Measurements from ENCODE around the gene GPHN. TPM values are rescaled to one million over a fixed set of nuclear protein-coding genes. Genes with fewer than 3 reads are reported as not detected.

Gene GPHN
- total RNA-seq, 4 donors from 2014 or later = 16.7 to 34.8 (median 27.0) TPM

GRCh38 chr14:66972469-66972868 lies 464.5 kb downstream of the GPHN start:
- Histone ChIP-seq H3K9me3 (no peaks in the 10 kb centered on the region), H3K27me3 (no peaks in the 10 kb centered on the region), H3K4me3 (no peak overlapping the region), H3K36me3 (peaks cover 5% of the 10 kb centered on the region), H3K4me1 (no peaks in the 10 kb centered on the region), H3K27ac (no peak overlapping the region)
- no peak for DNase-seq (ENCODE audit: low spot score in 2 of 2)
- 95% methylated on average over 1 of the region's 1 CpG for WGBS
- no peak for TF ChIP-seq POLR2AphosphoS5 (IDR thresholded peaks at IDR 0.05)
- TF ChIP-seq, protein P1, sequence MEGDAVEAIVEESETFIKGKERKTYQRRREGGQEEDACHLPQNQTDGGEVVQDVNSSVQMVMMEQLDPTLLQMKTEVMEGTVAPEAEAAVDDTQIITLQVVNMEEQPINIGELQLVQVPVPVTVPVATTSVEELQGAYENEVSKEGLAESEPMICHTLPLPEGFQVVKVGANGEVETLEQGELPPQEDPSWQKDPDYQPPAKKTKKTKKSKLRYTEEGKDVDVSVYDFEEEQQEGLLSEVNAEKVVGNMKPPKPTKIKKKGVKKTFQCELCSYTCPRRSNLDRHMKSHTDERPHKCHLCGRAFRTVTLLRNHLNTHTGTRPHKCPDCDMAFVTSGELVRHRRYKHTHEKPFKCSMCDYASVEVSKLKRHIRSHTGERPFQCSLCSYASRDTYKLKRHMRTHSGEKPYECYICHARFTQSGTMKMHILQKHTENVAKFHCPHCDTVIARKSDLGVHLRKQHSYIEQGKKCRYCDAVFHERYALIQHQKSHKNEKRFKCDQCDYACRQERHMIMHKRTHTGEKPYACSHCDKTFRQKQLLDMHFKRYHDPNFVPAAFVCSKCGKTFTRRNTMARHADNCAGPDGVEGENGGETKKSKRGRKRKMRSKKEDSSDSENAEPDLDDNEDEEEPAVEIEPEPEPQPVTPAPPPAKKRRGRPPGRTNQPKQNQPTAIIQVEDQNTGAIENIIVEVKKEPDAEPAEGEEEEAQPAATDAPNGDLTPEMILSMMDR (IDR thresholded peaks at IDR 0.05) = no peak
- TF ChIP-seq POLR2A (IDR thresholded peaks at IDR 0.05) = no peak
- TF ChIP-seq EP300 (IDR thresholded peaks at IDR 0.05) = no peak

DNA sequence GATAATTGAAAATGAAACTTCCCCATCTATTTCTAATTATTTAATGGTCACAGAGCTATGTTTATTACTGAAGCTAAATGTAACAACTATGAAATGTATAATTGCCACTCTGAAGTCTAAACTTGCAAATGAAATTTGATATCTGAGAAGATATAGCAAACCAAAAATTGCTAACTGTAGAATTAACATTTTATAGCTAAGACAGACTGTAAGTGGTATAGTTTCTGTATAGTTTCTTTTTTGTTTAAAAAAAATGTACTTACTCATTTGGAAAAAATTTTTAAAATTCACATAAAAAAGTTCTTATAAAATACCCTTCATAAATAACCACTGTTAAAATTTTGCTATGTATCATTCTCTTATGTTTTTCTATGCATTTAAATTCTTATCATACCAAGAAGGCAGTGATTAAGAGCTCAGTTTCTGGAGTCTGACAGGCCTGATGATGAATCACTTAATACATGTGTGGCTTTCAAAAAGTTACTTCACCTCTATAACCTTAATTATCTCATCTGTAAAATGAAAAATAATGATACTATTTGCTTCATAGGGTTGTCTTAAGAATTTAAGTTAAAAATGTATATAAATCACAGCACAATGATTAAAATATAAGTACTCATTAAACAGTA lies 466.6 kb downstream of the GPHN start:
- Histone ChIP-seq H3K9me3 (no peaks in the 10 kb centered on the region), H3K4me3 (no peak overlapping the region), H3K27ac (no peak overlapping the region), H3K27me3 (no peaks in the 10 kb centered on the region), H3K4me1 (no peaks in the 10 kb centered on the region), H3K36me3 (peaks cover 5% of the 10 kb centered on the region)
- DNase-seq (ENCODE audit: low spot score in 2 of 2) = no peak
- TF ChIP-seq EP300 (IDR thresholded peaks at IDR 0.05) (no peak), POLR2AphosphoS5 (IDR thresholded peaks at IDR 0.05) (no peak), POLR2A (IDR thresholded peaks at IDR 0.05) (no peak)
- TF ChIP-seq, protein P1 (IDR thresholded peaks at IDR 0.05) = no peak

DNA sequence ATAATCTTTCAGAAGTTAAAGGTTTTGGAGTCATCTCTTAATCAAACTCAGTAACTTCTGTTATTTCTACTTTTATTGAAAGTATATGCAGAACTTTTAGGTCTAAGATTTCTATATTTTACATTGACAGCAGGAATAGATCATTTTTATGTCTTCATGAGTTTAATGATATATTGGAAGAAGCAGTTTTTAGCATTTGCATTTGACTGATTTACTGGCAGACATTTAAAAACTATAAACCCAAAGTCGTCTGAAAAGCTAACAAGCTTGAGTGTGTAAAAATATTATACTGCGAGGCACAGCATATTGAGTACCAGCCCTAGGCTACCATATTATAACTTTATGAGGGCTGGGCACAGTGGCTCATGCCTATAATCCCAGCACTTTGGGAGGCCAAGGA lies 467.3 kb downstream of the GPHN start:
- H3K27me3 ChIP-seq = no peaks in the 10 kb centered on the region
- no peak overlapping the region for H3K27ac ChIP-seq
- TF ChIP-seq, protein P1 (IDR thresholded peaks at IDR 0.05) = no peak
- TF ChIP-seq POLR2A (IDR thresholded peaks at IDR 0.05) (no peak), EP300 (IDR thresholded peaks at IDR 0.05) (no peak), POLR2AphosphoS5 (IDR thresholded peaks at IDR 0.05) (no peak)
- 84% methylated on average over 2 of the region's 2 CpGs for WGBS
- no peaks in the 10 kb centered on the region for H3K9me3 ChIP-seq
- no peaks in the 10 kb centered on the region for H3K4me1 ChIP-seq
- no peak overlapping the region for H3K4me3 ChIP-seq
- DNase-seq (ENCODE audit: low spot score in 2 of 2) = no peak
- H3K36me3 ChIP-seq = peaks cover 5% of the 10 kb centered on the region

DNA sequence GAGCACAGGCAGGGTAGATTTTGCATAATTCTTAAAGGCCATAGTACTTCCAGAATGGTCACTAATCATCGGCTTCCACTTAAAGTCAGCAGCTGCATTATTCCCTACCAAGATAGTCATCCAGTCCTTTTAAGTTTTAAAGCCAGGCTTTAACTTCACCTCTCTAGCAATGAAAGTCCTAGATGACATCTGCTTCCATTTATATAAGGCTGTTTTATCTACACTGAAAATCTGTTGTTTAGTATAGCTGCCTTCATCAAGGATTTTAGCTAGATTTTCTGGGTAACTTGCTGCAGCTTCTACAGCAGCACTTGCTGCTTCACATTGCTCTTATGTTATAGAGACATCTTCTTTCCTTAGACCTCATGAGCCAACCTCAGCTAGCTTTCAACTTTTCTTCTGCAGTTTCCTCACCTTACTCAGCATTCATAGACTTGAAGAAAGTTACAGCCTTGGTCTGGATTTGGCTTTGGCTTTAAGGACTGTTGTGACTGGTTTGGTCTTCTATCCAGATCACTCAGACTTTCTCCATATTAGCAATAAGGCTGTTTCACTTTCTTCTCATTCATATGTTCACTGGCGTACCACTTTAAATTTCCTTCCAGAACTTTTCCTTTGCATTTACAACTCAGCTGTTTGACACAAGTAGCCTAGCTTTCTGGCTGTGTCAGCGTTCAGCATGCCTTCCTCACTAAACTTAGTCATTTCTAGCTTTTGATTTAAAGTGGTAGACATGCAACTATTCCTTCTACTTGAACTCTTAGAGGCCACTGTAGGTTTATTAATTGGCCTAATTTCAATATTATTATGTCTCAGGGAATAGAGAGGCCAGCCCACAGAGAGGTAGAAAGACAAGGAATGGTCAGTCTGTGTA lies 471.4 kb downstream of the GPHN start:
- H3K36me3 ChIP-seq = no peaks in the 10 kb centered on the region
- WGBS = 74% methylated on average over 3 of the region's 3 CpGs
- TF ChIP-seq POLR2AphosphoS5 (IDR thresholded peaks at IDR 0.05) = no peak
- TF ChIP-seq POLR2A (IDR thresholded peaks at IDR 0.05) = no peak
- TF ChIP-seq EP300 (IDR thresholded peaks at IDR 0.05) = no peak
- TF ChIP-seq, protein P1 (IDR thresholded peaks at IDR 0.05) = no peak
- no peak overlapping the region for H3K27ac ChIP-seq
- DNase-seq (ENCODE audit: low spot score in 2 of 2) = no peak
- no peak overlapping the region for H3K4me3 ChIP-seq
- no peaks in the 10 kb centered on the region for H3K9me3 ChIP-seq
- no peaks in the 10 kb centered on the region for H3K27me3 ChIP-seq
- H3K4me1 ChIP-seq = no peaks in the 10 kb centered on the region

GRCh38 chr14:66982247-66982646 lies 474.3 kb downstream of the GPHN start:
- TF ChIP-seq, protein P1 (IDR thresholded peaks at IDR 0.05) = no peak
- TF ChIP-seq POLR2A (IDR thresholded peaks at IDR 0.05) = no peak
- no peak for TF ChIP-seq EP300 (IDR thresholded peaks at IDR 0.05)
- TF ChIP-seq POLR2AphosphoS5 (IDR thresholded peaks at IDR 0.05) = no peak
- Histone ChIP-seq H3K4me1 (no peaks in the 10 kb centered on the region), H3K27ac (no peak overlapping the region), H3K9me3 (no peaks in the 10 kb centered on the region), H3K36me3 (no peaks in the 10 kb centered on the region), H3K27me3 (no peaks in the 10 kb centered on the region), H3K4me3 (no peak overlapping the region)
- DNase-seq (ENCODE audit: low spot score in 2 of 2) = no peak
